Left lung (tissue), 10 donors: Measurements from ENCODE around the gene ZBTB7B. TPM values are rescaled to one million over a fixed set of nuclear protein-coding genes. Genes with fewer than 3 reads are reported as not detected.

Source experiments
- ATAC-seq: fragments of 200-7000 bp; cut with Tn5 transposase; one replicate; pipeline ENCODE4 v1.9.1; 2020; ENCODE audit warnings: moderate library complexity
- DNase-seq, 4 donors: peaks; one replicate each; pipeline ENCODE4 v3.0.0-alpha.2; 2013 to 2020
- H3K27ac ChIP-seq, 2 donors: fragments of 200-600 bp; sonication (generic) in 1 of 2; one replicate each; pipeline versions ENCODE4 v1.5.0 to v1.8.0; 2020 to 2021
- H3K27me3 ChIP-seq, 2 donors: fragments of 200-600 bp; sonication (generic) in 1 of 2; one replicate each; pipeline versions ENCODE4 v1.5.0 to v1.8.0; 2020 to 2021
- H3K36me3 ChIP-seq, 2 donors: fragments of 200-600 bp; sonication (generic) in 1 of 2; one replicate each; pipeline versions ENCODE4 v1.5.0 to v1.8.0; 2020 to 2021
- H3K4me1 ChIP-seq, 2 donors: fragments of 200-600 bp; one replicate each; pipeline ENCODE4 v1.8.0; 2021
- H3K4me3 ChIP-seq, 2 donors: fragments of 200-600 bp; sonication (generic) in 1 of 2; one replicate each; pipeline versions ENCODE4 v1.5.0 to v1.8.0; 2020 to 2021; ENCODE audit warnings: mild to moderate bottlenecking in 1 of 2
- H3K9me3 ChIP-seq, 2 donors: fragments of 200-600 bp; sonication (generic) in 1 of 2; one replicate each; pipeline versions ENCODE4 v1.5.0 to v1.8.0; 2020 to 2021
- intact Hi-C, 2 donors: fragments of 100-400 bp; cut with DNase I; formaldehyde crosslinking; loops; one replicate each; pipeline versions ENCODE4 v1.11.2 to v1.14.2; 2022
- polyA plus RNA-seq, 6 donors: library from polyadenylated mRNA; unstranded; fragments of 120-200 nt; gene quantifications; one replicate each; pipeline ENCODE4 v1.2.1, GENCODE V29; 2013; ENCODE audit not compliant: insufficient read length in 6 of 6
- total RNA-seq, 2 donors: library from RNA; stranded (reverse); fragmentation: NEBNext Ultra II Directional; extraction: Animal tissue kit (Norgen Biotek cat#: 25700); gene quantifications; one replicate each; pipeline ENCODE4 v1.2.1, GENCODE V29; 2021
- TF ChIP-seq, protein P1 (sequence below), 2 donors: fragments of 200-600 bp; sonication (generic) in 1 of 2; IDR thresholded peaks; one replicate each; pipeline versions ENCODE4 v1.5.0 to v1.8.0; 2021; ENCODE audit warnings: antibody characterized with exemption in 2 of 2
- donor health status: DM: no; HTN: yes; CAD: no.
- donor health status: DM: no; HTN: no; CAD: no.

ZBTB7B gene
- total and polyA plus RNA-seq, 8 donors = 14.4 to 104 (median 19.0) TPM

DNA sequence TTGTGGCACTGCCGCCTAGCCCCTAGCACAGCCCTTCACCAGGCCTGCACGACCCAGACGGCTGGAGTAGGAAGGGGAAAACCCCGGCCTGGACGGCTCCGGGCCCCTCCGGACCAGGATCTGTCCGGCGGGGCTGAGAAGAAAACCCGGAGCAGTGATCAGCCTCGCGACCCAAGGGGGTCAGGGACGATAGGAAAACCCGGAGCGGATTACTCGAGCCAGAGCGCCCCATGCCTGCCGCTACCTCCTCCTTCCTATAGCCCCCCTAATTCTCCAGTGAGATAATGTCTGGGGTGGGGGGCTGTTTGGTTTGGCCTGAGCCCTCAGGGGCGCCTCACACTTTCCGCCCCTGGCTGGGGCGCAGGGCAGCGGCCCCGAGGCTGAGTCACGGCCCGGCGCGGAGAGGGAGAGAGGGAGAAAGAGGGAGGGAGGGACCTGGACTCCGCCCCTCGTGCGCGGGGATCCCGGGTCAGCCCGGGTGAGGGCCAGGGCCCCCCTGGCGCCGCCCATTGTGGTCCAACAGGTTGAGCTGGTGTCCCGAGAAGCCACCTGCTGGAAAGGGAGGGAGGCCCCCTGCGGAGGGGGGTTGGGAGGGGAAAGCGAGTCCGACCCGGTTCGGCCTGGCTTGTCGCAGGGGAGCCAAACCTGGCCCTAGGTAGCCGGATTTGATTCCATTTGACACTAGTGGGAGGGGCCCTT lies 1.7 kb upstream of the ZBTB7B start:
- no peaks in the 10 kb centered on the region for H3K36me3 ChIP-seq
- peaks cover 30 to 59% of the 10 kb centered on the region in 2 donors for H3K4me1 ChIP-seq
- intact Hi-C loops = no loop called here
- DNase-seq (peak; percentile 92 to 99 (median 95)), ATAC-seq (peak; percentile 64)
- TF ChIP-seq, protein P1, sequence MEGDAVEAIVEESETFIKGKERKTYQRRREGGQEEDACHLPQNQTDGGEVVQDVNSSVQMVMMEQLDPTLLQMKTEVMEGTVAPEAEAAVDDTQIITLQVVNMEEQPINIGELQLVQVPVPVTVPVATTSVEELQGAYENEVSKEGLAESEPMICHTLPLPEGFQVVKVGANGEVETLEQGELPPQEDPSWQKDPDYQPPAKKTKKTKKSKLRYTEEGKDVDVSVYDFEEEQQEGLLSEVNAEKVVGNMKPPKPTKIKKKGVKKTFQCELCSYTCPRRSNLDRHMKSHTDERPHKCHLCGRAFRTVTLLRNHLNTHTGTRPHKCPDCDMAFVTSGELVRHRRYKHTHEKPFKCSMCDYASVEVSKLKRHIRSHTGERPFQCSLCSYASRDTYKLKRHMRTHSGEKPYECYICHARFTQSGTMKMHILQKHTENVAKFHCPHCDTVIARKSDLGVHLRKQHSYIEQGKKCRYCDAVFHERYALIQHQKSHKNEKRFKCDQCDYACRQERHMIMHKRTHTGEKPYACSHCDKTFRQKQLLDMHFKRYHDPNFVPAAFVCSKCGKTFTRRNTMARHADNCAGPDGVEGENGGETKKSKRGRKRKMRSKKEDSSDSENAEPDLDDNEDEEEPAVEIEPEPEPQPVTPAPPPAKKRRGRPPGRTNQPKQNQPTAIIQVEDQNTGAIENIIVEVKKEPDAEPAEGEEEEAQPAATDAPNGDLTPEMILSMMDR (IDR thresholded peaks at IDR 0.05) = no peak
- H3K4me3 ChIP-seq = peak overlapping the region; percentile 91 to 96
- no peaks in the 10 kb centered on the region for H3K27me3 ChIP-seq
- H3K27ac ChIP-seq = peak overlapping the region; percentile 92 to 96
- no peaks in the 10 kb centered on the region for H3K9me3 ChIP-seq

DNA sequence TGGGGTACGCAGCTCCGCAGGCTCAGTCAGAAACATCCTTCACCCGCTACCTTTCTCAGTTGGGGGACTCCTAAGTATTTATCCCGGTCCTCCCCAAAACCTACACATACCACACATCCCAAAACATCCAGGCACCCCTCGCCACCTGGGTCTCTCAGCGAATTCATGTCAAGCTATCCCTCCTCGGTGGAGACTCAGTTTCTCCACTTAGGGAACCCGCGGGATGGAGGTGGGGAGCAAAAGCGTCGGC lies 1.3 kb upstream of the ZBTB7B start:
- H3K36me3 ChIP-seq = no peaks in the 10 kb centered on the region
- H3K4me1 ChIP-seq = peaks cover 35 to 60% of the 10 kb centered on the region in 2 donors
- peak overlapping the region; percentile 92 to 96 for H3K27ac ChIP-seq
- H3K4me3 ChIP-seq = peak overlapping the region; percentile 91 to 96
- ATAC-seq (no peak), DNase-seq (no peak)
- intact Hi-C loops = no loop called here
- TF ChIP-seq, protein P1 (IDR thresholded peaks at IDR 0.05) = no peak
- H3K9me3 ChIP-seq = no peaks in the 10 kb centered on the region
- H3K27me3 ChIP-seq = no peaks in the 10 kb centered on the region

DNA sequence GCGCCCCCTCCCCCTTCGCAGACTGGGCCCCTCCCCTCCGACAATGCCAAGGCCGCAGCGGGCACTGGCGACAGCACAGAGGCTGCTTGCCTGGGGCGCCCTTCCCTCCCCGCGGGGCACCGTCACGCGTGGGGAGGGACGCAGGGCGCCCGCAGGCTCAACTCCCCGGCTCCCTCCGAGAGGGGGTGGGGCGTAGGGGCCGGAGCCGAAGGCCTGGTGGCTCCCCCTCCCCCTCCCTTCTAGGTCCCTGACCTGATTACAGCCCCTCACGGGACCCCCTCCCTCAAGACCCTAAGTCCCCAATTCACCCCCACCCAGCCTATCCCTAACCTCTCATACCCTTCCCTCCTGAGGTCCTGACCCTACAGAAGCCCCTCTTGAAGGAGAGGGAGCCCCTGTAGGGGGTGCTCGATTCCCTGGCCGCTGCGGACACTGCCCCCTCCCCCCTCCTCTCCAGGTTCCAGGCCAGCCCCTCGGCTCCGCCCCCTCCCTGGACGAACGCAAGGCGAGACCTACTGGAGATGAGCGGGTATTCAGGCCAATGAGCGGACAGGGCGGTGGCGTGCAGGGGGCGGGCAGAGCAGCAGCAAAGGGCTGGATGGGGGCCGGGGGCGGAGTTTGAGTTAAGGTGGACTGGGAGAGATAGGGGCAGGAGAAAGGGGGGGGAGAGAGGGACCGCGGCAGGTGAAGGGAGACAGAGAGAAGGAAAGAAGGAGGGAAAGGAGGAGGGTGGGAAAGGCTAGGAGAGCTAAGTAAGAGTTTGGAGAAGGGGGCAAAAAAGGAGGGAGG lies 733 bp upstream of the ZBTB7B start:
- H3K4me1 ChIP-seq = peaks cover 37 to 65% of the 10 kb centered on the region in 2 donors
- intact Hi-C loops = no loop called here
- TF ChIP-seq, protein P1 (IDR thresholded peaks at IDR 0.05) = no peak
- peak; percentile 99 to 100 (median 100) for DNase-seq
- no peaks in the 10 kb centered on the region for H3K9me3 ChIP-seq
- H3K27ac ChIP-seq = peak overlapping the region; percentile 92 to 96
- no peaks in the 10 kb centered on the region for H3K27me3 ChIP-seq
- peak overlapping the region; percentile 91 to 96 for H3K4me3 ChIP-seq
- peak; percentile 76 for ATAC-seq
- H3K36me3 ChIP-seq = no peaks in the 10 kb centered on the region

DNA sequence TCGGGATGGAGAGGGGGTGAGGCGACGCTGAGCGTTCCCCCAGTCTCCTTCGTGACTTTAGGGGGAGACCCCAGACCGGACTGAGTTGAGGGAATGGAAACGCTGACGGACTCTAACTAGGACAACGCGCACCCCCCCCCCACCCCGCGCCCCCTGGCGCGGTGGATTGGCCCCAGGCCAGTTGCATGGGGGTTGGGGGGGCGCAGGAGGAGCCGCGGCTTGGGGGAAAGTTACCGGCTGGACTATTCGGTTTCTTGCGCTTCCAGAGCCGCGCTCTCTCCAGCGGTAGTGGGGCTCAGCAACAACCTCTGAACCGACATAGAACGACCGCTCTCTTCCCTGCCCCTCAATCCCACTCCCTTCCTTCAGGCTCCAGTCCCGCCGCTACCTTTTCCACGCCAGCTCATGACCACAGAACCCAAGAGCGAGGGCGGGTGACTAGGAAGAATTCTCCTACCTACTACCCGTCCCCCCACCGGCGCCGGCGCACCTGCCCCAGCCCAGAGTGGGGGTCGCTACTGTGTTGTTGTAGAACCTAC lies 694 bp downstream of the ZBTB7B start:
- DNase-seq = peak in 2 of 4 donors; percentile 49 to 86
- Histone ChIP-seq H3K27ac (peak overlapping the region; percentile 91 to 95), H3K27me3 (no peaks in the 10 kb centered on the region), H3K9me3 (no peaks in the 10 kb centered on the region), H3K36me3 (no peaks in the 10 kb centered on the region), H3K4me1 (peaks cover 46 to 65% of the 10 kb centered on the region in 2 donors), H3K4me3 (peak overlapping the region; percentile 91 to 96)
- TF ChIP-seq, protein P1 (IDR thresholded peaks at IDR 0.05) = no peak
- intact Hi-C loops = no loop called here
- no peak for ATAC-seq

DNA sequence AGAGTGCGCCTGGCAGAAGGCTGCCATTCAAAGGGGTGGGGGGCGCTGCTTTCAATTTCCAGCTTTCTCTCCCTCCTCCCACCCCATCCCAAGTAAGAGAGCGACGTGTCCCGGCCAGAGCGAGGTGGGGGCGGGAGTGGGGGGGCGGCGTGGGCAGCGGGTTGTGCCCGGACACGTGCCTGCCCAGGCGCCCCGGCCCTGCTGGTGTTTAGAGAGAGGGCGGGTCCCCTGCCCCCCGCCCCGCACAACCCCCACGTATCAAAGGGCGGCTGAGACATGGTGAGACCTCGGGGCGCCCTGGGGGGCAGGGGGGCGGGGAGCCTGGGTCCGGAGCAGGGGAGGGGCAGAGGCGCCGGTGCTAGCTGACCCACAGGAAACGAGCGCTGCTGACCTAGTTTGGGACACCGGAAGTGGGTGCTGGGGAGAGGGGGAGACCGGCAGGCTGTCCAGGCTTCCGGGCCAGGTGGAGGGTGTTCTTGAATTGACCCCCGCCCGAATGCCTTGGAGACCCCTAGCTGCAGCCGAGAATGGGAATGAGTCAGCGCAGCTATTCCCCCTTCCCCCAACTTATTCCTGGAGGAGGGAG lies 1.3 kb downstream of the ZBTB7B start:
- peak in 3 of 4 donors; percentile 67 to 92 (median 75) for DNase-seq
- Histone ChIP-seq H3K4me3 (peak overlapping the region; percentile 91 to 96), H3K27ac (peak overlapping the region; percentile 91 to 95), H3K27me3 (no peaks in the 10 kb centered on the region), H3K9me3 (no peaks in the 10 kb centered on the region), H3K4me1 (peaks cover 46 to 66% of the 10 kb centered on the region in 2 donors), H3K36me3 (no peaks in the 10 kb centered on the region)
- intact Hi-C loops = no loop called here
- ATAC-seq = no peak
- TF ChIP-seq, protein P1 (IDR thresholded peaks at IDR 0.05) = no peak
